NOMO-1 (cell line): ENCODE measurements around the gene ETV3.
"Not testable (repeated sequence)": the region's sequence is repeated elsewhere in the genome, so short reads cannot be mapped to it uniquely, and the experiment has no call there.

Experiments used
- DNase-seq, 2 experiments: peaks; one replicate each; lab custom pipeline; 2025; ENCODE audit not compliant: unreplicated experiment in 2 of 2; lab: John Stamatoyannopoulos, UW

The ETV3 gene

GRCh38 chr1:157113631-157114030 is 24.6 kb downstream of the ETV3 start:
- no peak for DNase-seq

DNA sequence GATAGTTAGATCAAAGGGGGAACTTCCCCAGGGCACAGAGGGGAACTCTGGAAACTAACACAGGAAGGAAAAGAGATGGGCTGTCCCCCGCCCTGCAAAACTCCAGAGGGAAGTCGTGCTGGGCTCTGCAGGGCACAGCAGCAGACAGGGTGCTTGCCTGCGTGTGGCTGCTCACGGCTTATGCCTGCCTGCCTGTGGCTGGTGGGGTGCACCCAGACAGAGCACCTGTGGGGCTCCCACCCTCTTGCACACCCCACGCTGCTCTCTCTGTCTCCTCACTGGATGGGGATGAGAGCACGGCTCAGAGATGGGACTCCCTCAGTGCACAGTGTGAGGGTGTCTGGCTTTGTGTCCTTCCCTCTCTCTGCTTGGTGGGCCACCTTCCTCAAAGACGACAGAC is 25.1 kb downstream of the ETV3 start:
- no peak for DNase-seq

DNA sequence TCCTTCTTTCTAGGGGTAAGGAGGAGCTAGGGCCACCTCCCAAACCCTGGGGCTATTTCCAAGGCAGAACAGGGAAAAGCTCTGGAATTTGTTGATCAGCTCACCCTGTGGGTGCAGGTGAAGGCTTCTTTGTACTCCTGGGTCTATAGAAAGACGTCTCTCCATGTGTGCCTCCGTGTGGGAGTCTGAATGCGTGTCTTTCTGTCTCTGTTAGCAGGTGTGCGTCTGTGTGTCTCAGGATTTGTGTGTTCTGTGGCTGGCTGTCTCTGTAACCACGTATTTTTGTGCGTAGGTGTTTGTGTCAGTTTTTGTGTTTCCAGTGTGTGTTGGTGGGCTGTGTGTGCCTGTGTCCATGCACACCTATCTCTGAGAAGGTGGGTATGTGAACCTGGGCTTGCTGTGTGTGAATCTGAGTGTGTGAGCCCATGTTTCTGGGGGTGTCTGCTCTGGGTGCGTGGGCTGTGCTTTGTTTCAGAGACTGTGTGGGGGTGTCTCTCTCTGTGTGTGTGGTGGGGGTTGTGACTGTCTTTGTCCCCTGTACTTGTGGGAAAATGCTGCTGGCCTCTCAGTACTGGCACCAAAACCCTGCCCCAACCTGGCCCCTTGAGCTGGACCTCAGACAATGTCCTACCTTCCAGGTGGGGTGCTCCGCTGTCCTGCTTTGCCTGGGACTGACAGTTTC is 25.9 kb downstream of the ETV3 start:
- DNase-seq, result no peak

GRCh38 chr1:157111396-157112165 is 26.6 kb downstream of the ETV3 start:
- no peak for DNase-seq

- DNase-seq, result no peak
These were observed 27.5 kb downstream of the ETV3 start for GRCh38 chr1:157110686-157111085.

DNA sequence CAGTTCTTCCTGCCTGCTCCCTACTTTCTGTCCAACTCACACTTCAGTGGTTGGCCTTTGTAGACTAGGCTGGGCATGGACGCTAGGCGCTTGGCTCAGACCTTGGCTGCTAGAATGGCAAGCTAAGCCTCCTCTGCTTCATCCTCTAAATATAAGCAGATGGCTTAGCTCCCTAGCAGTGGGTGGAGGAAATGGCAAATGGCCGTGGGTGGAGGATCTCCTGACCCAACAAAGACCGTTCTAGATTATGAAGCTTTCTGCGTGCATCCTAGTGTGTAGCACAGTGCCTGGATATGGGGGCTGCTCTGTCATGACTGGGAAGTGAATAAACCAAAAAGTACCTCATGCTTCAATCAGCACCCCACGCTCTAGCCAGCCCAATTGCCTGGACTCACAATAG is 28.2 kb downstream of the ETV3 start:
- DNase-seq, result no peak

DNA sequence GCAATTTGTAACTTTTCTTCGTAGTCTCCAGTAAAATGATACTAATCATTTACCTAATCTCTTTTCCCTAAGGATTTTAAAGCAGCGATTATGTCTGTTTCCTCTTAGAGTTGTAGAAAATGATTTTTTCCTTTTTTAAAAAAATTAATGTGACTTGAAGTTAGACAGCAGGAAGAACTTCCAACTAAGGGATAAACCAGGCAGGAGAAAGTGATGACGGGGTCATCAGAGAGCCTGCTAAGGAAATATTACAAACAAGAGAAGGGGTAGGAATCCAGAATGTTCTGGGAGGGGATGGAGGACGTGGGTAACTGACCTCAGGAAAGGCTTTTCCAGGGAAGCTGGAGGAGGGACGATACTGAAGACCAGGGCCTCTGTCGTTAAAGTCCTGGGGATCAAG is 29.7 kb downstream of the ETV3 start:
- DNase-seq, result no peak

DNA sequence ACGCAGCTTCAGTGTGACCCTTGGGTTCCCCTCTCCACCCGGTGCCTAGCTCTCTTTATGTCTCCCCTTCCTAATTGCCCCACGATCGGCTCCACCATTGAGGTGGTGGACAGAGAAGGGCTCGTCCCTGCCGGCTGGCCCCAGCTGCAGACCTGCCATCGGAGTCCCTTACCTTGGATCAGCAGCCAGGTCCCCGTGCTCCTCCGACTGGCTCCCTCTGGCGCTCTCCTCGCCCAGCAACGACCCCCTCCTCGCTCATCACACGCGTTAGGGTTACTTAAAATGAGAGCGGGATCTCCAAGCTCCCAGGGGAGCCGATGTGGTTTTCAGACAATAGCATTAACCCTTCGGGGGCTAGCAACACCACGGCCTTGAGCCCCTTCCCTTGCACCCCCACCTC is 30.5 kb downstream of the ETV3 start:
- DNase-seq, result no peak

DNA sequence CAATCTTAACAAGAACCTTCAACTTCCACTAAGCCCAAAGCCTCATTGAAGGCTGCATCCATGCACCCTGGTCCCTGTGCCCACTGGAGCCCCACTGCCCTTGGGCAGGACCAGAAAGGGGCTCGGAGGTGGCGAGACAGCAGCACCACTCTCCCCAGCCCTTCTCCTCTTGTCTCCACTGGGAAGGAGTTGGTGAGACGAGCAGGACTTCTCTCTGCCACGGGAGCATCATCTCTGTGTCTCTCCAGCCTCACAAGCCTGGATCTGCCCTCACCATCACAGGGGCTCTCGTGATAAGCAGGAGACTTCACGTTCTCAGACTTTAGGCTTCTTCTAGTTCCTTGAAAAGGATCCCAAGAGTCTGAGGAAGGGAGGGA is 31.4 kb downstream of the ETV3 start:
- no peak for DNase-seq

GRCh38 chr1:157105988-157106812 is 32.0 kb downstream of the ETV3 start:
- DNase-seq, result peak; percentile 54 to 84

DNA sequence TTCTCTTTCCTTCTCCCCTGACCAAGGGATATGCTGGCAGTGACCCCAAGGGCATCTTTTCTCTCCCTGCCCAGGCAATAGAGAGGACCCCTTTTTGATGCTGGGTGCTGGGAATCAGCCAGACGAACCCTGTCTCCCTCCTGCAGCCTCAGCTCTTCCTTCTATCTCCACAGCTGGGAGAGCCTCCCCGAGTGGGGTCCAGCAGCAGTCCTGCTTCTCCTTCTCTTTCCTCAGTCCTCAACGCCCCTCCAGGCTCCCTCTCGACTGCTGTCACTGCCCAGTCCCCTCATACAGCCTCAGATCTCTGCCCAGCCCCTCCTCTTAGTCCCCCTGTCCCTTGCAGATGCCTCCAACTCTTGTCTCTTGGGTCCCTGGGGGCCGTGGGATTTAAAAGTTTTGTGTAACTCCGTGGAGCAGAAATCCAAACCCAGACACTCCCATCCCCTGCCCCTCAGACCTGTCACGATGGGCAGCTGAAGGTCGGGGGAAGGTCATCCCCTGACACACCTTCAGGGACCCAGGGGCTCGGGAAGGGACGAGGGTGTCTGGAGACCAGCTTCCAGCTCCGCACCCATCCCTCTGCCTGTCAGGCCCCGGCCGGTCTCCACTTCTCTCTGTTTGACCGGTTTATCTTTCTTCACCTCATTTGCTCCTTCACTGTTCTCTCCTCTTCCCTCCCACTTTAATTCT is 32.8 kb downstream of the ETV3 start:
- DNase-seq, result no peak

GRCh38 chr1:157104598-157105293 is 33.4 kb downstream of the ETV3 start:
- no peak for DNase-seq

- no peak for DNase-seq
These were observed 34.9 kb downstream of the ETV3 start for GRCh38 chr1:157103268-157103667.

DNA sequence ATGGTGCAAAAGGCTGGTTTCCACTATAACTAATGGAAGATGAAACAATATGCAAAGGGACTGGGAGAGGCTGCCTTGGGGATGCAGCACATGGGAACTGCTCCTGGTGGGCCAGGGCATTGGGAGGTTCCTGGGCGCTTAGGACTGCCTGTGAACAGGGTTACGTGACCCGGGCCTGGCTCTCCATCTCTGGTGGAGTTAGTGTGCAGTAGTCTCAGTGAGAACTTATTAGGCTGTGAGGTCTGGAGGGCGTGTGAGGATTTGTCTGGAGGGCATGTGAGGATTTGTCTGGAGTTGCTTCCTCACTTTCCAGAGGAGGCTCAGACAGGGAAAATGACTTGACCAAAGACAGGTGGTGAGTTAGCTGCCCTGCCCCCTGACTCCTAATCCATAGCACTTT is 37.0 kb downstream of the ETV3 start:
- DNase-seq, result no peak

DNA sequence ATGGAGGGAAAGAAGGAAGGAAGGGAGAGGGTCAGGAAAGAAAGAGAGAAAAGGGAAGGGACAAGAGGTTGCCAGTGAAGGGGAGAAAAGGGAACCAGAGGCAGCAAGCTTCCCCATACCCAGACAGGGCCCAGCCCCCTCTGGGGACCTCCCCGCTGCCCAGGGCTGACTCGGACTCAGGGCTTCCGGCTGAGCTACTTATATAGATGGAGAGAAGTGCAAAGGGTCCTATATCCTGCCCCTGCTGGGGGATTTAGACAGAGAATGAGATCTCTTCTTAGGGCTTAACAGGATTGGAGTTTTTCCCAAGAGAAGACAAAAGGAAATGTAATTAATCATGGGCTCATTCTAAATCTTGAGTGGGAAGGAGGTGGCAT is 38.6 kb downstream of the ETV3 start, which contains the start of gene ETV3L:
Gene ETV3L (minus strand): TSS at position 176 of the 377 bp plus-strand sequence. CDS start 285 bp downstream, outside the sequence.
- DNase-seq, result peak in 1 of 2 experiments; percentile 52

DNA sequence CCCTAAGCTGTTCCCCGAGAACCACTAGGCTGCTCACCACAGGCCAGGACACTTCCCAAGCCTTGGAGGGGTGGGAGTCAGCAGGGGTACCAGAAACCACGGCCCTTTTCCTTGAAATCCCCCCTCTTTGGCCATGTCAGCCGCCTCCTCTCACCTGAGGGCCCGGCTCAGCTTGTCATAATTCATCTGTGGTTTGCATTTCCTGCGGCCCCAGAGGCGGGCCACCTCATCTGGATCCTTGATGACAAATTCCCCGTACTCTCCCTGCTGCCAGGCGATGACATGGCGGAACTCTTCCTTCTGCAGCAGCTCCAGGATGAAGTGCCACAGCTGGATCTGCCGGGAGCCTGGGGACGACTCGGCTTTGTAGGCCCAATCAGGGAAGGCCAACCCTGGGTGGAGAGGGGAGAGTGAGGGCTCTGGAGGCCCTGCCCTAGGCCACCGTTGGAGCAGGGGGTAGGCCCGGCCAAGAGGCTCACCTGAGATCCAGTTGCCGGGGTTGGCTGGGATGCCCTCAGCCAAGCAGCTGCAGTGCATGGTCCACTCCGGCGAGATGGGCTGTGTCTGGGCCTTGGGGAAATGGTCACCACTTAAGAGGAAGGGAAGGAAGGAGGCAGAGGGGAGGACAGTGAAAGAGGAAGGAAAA is 39.1 kb downstream of the ETV3 start:
- not testable (repeated sequence) for DNase-seq

DNA sequence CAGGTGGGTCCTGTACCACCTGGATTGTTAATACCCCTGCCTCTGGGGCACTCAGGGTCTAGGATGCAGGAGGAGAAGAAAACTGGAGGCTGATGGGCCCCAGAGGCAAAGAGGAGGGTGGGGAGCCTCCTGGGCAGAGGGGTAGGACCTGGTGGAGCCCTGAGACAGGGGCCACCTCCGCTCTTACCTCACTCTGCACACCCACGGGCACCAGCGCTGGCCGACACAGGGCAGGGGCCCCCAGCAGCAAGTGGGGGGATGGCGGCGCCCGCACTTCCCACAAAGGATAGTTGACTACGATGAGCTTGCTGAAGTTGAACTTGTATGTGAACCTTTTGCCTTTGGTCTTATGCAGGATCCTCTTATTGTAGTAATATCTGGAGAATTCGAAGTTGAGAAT is 39.7 kb downstream of the ETV3 start:
- DNase-seq, result no peak

- no peak for DNase-seq
These were observed 40.5 kb downstream of the ETV3 start for GRCh38 chr1:157097692-157098091.

- DNase-seq, result no peak
These were observed 41.3 kb downstream of the ETV3 start for GRCh38 chr1:157096881-157097280.

DNA sequence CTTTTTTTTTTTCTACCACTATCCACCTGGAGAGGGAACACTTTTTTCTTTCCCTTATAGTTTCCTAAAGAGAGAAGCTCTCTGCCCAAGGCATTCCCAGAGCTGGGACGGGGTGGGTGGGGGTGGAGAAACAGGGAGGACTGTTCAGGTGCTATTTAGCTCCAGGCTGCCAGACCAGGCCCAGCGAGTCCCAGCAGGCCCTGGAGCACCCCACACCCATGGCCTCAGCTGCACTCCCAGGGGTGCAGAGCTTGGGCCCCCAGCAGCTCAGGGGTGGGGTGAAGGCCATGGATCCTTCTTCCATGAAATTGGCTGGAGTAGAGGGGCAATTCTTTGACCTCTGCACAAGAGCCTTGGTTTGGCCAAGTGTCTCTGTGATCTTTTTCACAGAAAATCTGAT is 42.6 kb downstream of the ETV3 start:
- no peak for DNase-seq
